H1 (cell line): ENCODE measurements around the gene DPYSL4. TPM values are rescaled to one million over a fixed set of nuclear protein-coding genes. Genes with fewer than 3 reads are reported as not detected.

Experiments
- CTCF ChIA-PET: fragments of 300-600 bp; sonication (Branson Sonifier 250); formaldehyde crosslinking; loops from one replicate; lab custom pipeline; 2021; ENCODE audit not compliant: partially characterized antibody; lab: Charles Lee
- POLR2A ChIA-PET: fragments of 300-600 bp; sonication (Branson Sonifier 250); formaldehyde crosslinking; loops from one replicate; lab custom pipeline; 2021; ENCODE audit warnings: inconsistent platforms; ENCODE audit not compliant: partially characterized antibody; lab: Charles Lee
- DNase-seq, 2 experiments: peaks; one replicate each; pipeline versions ENCODE4 v3.0.0 to v3.0.0-alpha.2; 2010 to 2022; ENCODE audit warnings: low spot score in 2 of 2, low read depth in 1 of 2, mixed read lengths in 1 of 2
- FAIRE-seq: peaks from 2 replicates; lab custom pipeline; 2011; peaks lifted over from hg19 to GRCh38; lab: Jason Lieb, UNC
- H2AFZ ChIP-seq: 2 replicates; pipeline ENCODE4 v1.8.1; 2012; ENCODE audit warnings: low read length, inconsistent platforms
- H2AK5ac ChIP-seq: 2 replicates; pipeline ENCODE4 v1.6.1; 2013; ENCODE audit warnings: low read depth, low read length
- H2BK120ac ChIP-seq: replicated peaks from 2 replicates; pipeline ENCODE3; 2013; ENCODE audit warnings: low read depth, low read length, inconsistent platforms
- H2BK12ac ChIP-seq: 2 replicates; pipeline ENCODE4 v1.6.1; 2013; ENCODE audit warnings: low read depth, low read length
- H2BK15ac ChIP-seq: 2 replicates; pipeline ENCODE4 v1.6.1; 2013; ENCODE audit warnings: low read length
- H2BK20ac ChIP-seq: 2 replicates; pipeline ENCODE4 v1.6.1; 2013; ENCODE audit warnings: low read length
- H2BK5ac ChIP-seq: 2 replicates; pipeline ENCODE4 v1.6.1; 2013; ENCODE audit warnings: low read depth, low read length
- H3K14ac ChIP-seq: 2 replicates; pipeline ENCODE4 v1.6.1; 2013; ENCODE audit warnings: inconsistent platforms; ENCODE audit not compliant: insufficient read length
- H3K18ac ChIP-seq: 2 replicates; pipeline ENCODE4 v1.6.1; 2013; ENCODE audit warnings: low read length; ENCODE audit errors: extremely low read depth
- H3K23ac ChIP-seq: 2 replicates; pipeline ENCODE4 v1.6.1; 2013; ENCODE audit warnings: inconsistent platforms; ENCODE audit not compliant: insufficient read length
- H3K23me2 ChIP-seq: 2 replicates; pipeline ENCODE4 v1.6.1; 2013; ENCODE audit warnings: low read depth, low read length
- H3K27ac ChIP-seq: 2 replicates; pipeline ENCODE4 v1.6.1; 2011; ENCODE audit warnings: low read depth, low read length, inconsistent platforms
- H3K27me3 ChIP-seq, 4 experiments: replicated peaks in 1 of 4; 1 replicate in 1 of 4; 2 replicates in 3 of 4; pipeline versions ENCODE4 v1.6.1 to v1.8.1; 2011 to 2013; ENCODE audit warnings: low read length in 3 of 4, mild to moderate bottlenecking in 3 of 4, inconsistent platforms in 2 of 4, mixed read lengths in 2 of 4, moderate library complexity in 1 of 4; ENCODE audit not compliant: control insufficient read depth in 3 of 4, insufficient read depth in 3 of 4; ENCODE audit errors: extremely low read depth in 1 of 4
- H3K36me3 ChIP-seq, 4 experiments: 2 replicates each; pipeline versions ENCODE4 v1.6.1 to v1.8.1; 2011 to 2013; ENCODE audit warnings: mild to moderate bottlenecking in 4 of 4, low read length in 3 of 4, moderate library complexity in 2 of 4, control low read depth in 1 of 4, inconsistent platforms in 1 of 4; ENCODE audit not compliant: insufficient read depth in 4 of 4, control insufficient read depth in 2 of 4
- H3K4ac ChIP-seq: replicated peaks from 2 replicates; pipeline ENCODE3; 2013; ENCODE audit warnings: low read length, low read depth, mixed read lengths, inconsistent platforms; ENCODE audit not compliant: insufficient read length
- H3K4me1 ChIP-seq, 4 experiments: replicated peaks in 1 of 4; 1 replicate in 1 of 4; 2 replicates in 3 of 4; pipeline versions ENCODE4 v1.6.1 to v1.8.1; 2011 to 2013; ENCODE audit warnings: low read length in 3 of 4, inconsistent platforms in 2 of 4, mixed read lengths in 1 of 4; ENCODE audit not compliant: insufficient read depth in 4 of 4, control insufficient read depth in 3 of 4
- H3K4me2 ChIP-seq, 2 experiments: 2 replicates each; pipeline versions ENCODE4 v1.6.1 to v1.8.1; 2011 to 2013; ENCODE audit warnings: low read depth in 2 of 2, low read length in 2 of 2, control low read depth in 1 of 2, inconsistent platforms in 1 of 2, mild to moderate bottlenecking in 1 of 2; ENCODE audit not compliant: insufficient read depth in 1 of 2
- H3K4me3 ChIP-seq, 4 experiments: fragments of 200-600, 300-600 bp in 1 of 4; sonication (generic), shearing (Covaris generic), sonication (Bioruptor Twin) in 1 of 4; 2 replicates each; pipeline versions ENCODE4 v1.5.1 to v1.8.1; 2011 to 2016; ENCODE audit warnings: low read length in 4 of 4, low read depth in 3 of 4, control low read depth in 2 of 4, inconsistent platforms in 2 of 4, mild to moderate bottlenecking in 2 of 4, mixed read lengths in 1 of 4, moderate library complexity in 1 of 4; ENCODE audit not compliant: insufficient read depth in 2 of 4; ENCODE audit errors: extremely low read depth in 1 of 4
- H3K56ac ChIP-seq: replicated peaks from 2 replicates; pipeline ENCODE3; 2013; ENCODE audit warnings: low read depth, mild to moderate bottlenecking, mixed read lengths, low read length, inconsistent platforms; ENCODE audit not compliant: insufficient read length
- H3K79me1 ChIP-seq: 2 replicates; pipeline ENCODE4 v1.6.1; 2013; ENCODE audit warnings: low read depth, low read length, control low read depth
- H3K79me2 ChIP-seq, 2 experiments: 2 replicates each; pipeline versions ENCODE4 v1.6.1 to v1.8.1; 2012 to 2013; ENCODE audit warnings: low read length in 2 of 2, mild to moderate bottlenecking in 2 of 2, inconsistent platforms in 1 of 2; ENCODE audit not compliant: insufficient read depth in 2 of 2, control insufficient read depth in 1 of 2
- H3K9ac ChIP-seq, 4 experiments: replicated peaks in 1 of 4; 1 replicate in 1 of 4; 2 replicates in 3 of 4; pipeline versions ENCODE4 v1.6.1 to v1.8.1; 2011 to 2013; ENCODE audit warnings: low read depth in 3 of 4, low read length in 3 of 4, control low read depth in 2 of 4, mild to moderate bottlenecking in 2 of 4, moderate library complexity in 2 of 4, inconsistent platforms in 1 of 4; ENCODE audit errors: extremely low read depth in 1 of 4
- H3K9me3 ChIP-seq, 2 experiments: 2 replicates each; pipeline versions ENCODE4 v1.6.1 to v1.8.1; 2012 to 2013; ENCODE audit warnings: mild to moderate bottlenecking in 2 of 2, moderate library complexity in 2 of 2, control low read depth in 1 of 2, inconsistent platforms in 1 of 2, low read depth in 1 of 2, low read length in 1 of 2, mixed read lengths in 1 of 2; ENCODE audit not compliant: insufficient read depth in 2 of 2
- H4K20me1 ChIP-seq, 2 experiments: replicated peaks in 1 of 2; 2 replicates each; pipeline versions ENCODE3 to v1.8.1; 2011 to 2013; ENCODE audit warnings: inconsistent platforms in 2 of 2, low read length in 2 of 2, mild to moderate bottlenecking in 1 of 2; ENCODE audit not compliant: insufficient read depth in 2 of 2, control insufficient read depth in 1 of 2
- H4K5ac ChIP-seq: 2 replicates; pipeline ENCODE4 v1.6.1; 2013; ENCODE audit warnings: low read length, low read depth, mixed read lengths, inconsistent platforms; ENCODE audit not compliant: insufficient read length
- H4K8ac ChIP-seq: 2 replicates; pipeline ENCODE4 v1.8.0; 2013; ENCODE audit warnings: mild to moderate bottlenecking, moderate library complexity, low read length, inconsistent platforms; ENCODE audit not compliant: insufficient read depth; ENCODE audit errors: extremely low read depth
- H4K91ac ChIP-seq: replicated peaks from 2 replicates; pipeline ENCODE3; 2013; ENCODE audit warnings: low read length, mixed read lengths, inconsistent platforms; ENCODE audit not compliant: insufficient read length
- E2F6 ChIP-seq: IDR thresholded peaks from 2 replicates; pipeline ENCODE4 v1.6.1; 2012; ENCODE audit warnings: inconsistent platforms
- KDM4A ChIP-seq: IDR thresholded peaks from one replicate; pipeline ENCODE4 v1.7.1; 2012; ENCODE audit warnings: low read depth, mild to moderate bottlenecking, moderate library complexity, low read length, inconsistent platforms; ENCODE audit not compliant: severe bottlenecking
- MAX ChIP-seq: IDR thresholded peaks from 2 replicates; pipeline ENCODE4 v1.6.1; 2012; ENCODE audit warnings: inconsistent platforms
- RAD21 ChIP-seq, 2 experiments: IDR thresholded peaks in 1 of 2; conservative IDR thresholded peaks in 1 of 2; 2 replicates each; pipeline ENCODE4 v1.6.1; 2011; ENCODE audit warnings: low read depth in 2 of 2, low read length in 2 of 2, improper control_type of control experiment in 1 of 2, inconsistent platforms in 1 of 2, mild to moderate bottlenecking in 1 of 2, moderate library complexity in 1 of 2
- SP1 ChIP-seq: IDR thresholded peaks from 2 replicates; pipeline ENCODE4 v1.6.1; 2011; ENCODE audit warnings: low read depth, low read length
- SRF ChIP-seq: IDR thresholded peaks from 2 replicates; pipeline ENCODE4 v1.6.1; 2011; ENCODE audit warnings: mild to moderate bottlenecking, low read depth, low read length, moderate library complexity
- TBP ChIP-seq: IDR thresholded peaks from 2 replicates; pipeline ENCODE4 v1.6.1; 2011; ENCODE audit warnings: low read depth, low read length, improper control_type of control experiment
- WGBS, 2 experiments: shearing (Covaris generic) in 1 of 2; methylation state at CpG; one replicate each; pipeline versions ENCODE4 v1.1.6 to v1.1.7; 2013 to 2015; ENCODE audit warnings: low lambda C conversion rate in 2 of 2, mixed read lengths in 2 of 2, inconsistent platforms in 1 of 2, low coverage in 1 of 2, missing lambda C conversion rate in 1 of 2; ENCODE audit not compliant: insufficient replicate concordance in 2 of 2, insufficient coverage in 1 of 2, insufficient read length in 1 of 2; ENCODE audit errors: extremely low coverage in 1 of 2, missing lambda C conversion rate in 1 of 2; 5-methylcytosine and 5-hydroxymethylcytosine counted together
- polyA plus RNA-seq, 7 experiments: library from polyadenylated mRNA; depleted of rRNA in 3 of 7; stranded (reverse) in 5 of 7; unstranded in 2 of 7; fragments of >200 nt in 5 of 7; fragments of 200-250 nt in 2 of 7; gene quantifications; 1 replicate in 5 of 7; 2 replicates in 1 of 7; 4 replicates in 1 of 7; pipeline versions ENCODE4 v1.2.1 to v1.2.3, GENCODE V29; 2011 to 2013; ENCODE audit warnings: missing spikeins in 2 of 7, mixed read lengths in 2 of 7
- total RNA-seq: library from RNA; stranded (reverse); fragmentation: NEBNext Ultra II Directional; extraction: Animal tissue kit (Norgen Biotek cat#: 25700); gene quantifications from 2 replicates; pipeline ENCODE4 v1.2.1, GENCODE V29; 2021
- TF ChIP-seq, protein P1 (sequence below), 3 experiments: IDR thresholded peaks; 1 replicate in 2 of 3; 2 replicates in 1 of 3; pipeline versions ENCODE4 v1.5.1 to v1.6.1; 2011; ENCODE audit warnings: low read length in 3 of 3, mild to moderate bottlenecking in 3 of 3, inconsistent platforms in 2 of 3, low read depth in 1 of 3, moderate library complexity in 1 of 3; ENCODE audit not compliant: insufficient read depth in 1 of 3; ENCODE audit errors: control extremely low read depth in 1 of 3

Gene DPYSL4
- total and polyA plus RNA-seq, 2 of the 8 experiments (the other 6 are each of a cell fraction or from before 2014, with no cell fraction given): 12.9 to 15.2 TPM

GRCh38 chr10:132137111-132138072 is 49.4 kb upstream of the DPYSL4 start:
- Histone ChIP-seq H2BK5ac (no peak overlapping the region), H2BK15ac (no peak overlapping the region), H4K8ac (no peak overlapping the region), H3K14ac (no peak overlapping the region), H3K9ac (no peak overlapping the region), H3K79me2 (no peaks in the 10 kb centered on the region), H3K23ac (no peak overlapping the region), H4K5ac (no peak overlapping the region), H3K36me3 (no peaks in the 10 kb centered on the region), H3K4me3 (no peak overlapping the region), H3K27ac (no peak overlapping the region), H3K4me2 (no peak overlapping the region), H3K9me3 (no peaks in the 10 kb centered on the region), H3K79me1 (no peaks in the 10 kb centered on the region; the same call in 1 of the 2 replicates), H2BK120ac (no peak overlapping the region), H3K4ac (no peak overlapping the region), H4K91ac (no peak overlapping the region), H3K27me3 (no peaks in the 10 kb centered on the region), H2BK12ac (no peak overlapping the region), H4K20me1 (peaks cover 0 to 4% of the 10 kb centered on the region in 2 experiments), H3K4me1 (peaks cover 0 to 3% (median 0%) of the 10 kb centered on the region in 4 experiments; a peak in 1 of 7 replicates), H3K23me2 (peaks cover 6% of the 10 kb centered on the region; the same call in 1 of the 2 replicates), H2AK5ac (no peak overlapping the region), H2AFZ (no peak overlapping the region), H3K18ac (no peak overlapping the region), H3K56ac (no peak overlapping the region), H2BK20ac (no peak overlapping the region)
- WGBS, 2 experiments: 92% methylated on average over 37 of the region's 40 CpGs; no CpG with 5 or more reads in 1 of the 2 experiments
- ChIA-PET POLR2A (no interaction called here), CTCF (no interaction called here)
- FAIRE-seq: no peak
- DNase-seq: no peak
- no peak for TF ChIP-seq RAD21 (IDR thresholded peaks at IDR 0.05 in 1 of 2, conservative IDR thresholded peaks at IDR 0.05 in 1 of 2; ENCODE audit: low read depth in 2 of 2, low read length in 2 of 2)
- no peak for TF ChIP-seq TBP
- TF ChIP-seq KDM4A: no peak
- TF ChIP-seq E2F6: no peak
- TF ChIP-seq SP1: no peak
- no peak for TF ChIP-seq MAX
- TF ChIP-seq, protein P1, sequence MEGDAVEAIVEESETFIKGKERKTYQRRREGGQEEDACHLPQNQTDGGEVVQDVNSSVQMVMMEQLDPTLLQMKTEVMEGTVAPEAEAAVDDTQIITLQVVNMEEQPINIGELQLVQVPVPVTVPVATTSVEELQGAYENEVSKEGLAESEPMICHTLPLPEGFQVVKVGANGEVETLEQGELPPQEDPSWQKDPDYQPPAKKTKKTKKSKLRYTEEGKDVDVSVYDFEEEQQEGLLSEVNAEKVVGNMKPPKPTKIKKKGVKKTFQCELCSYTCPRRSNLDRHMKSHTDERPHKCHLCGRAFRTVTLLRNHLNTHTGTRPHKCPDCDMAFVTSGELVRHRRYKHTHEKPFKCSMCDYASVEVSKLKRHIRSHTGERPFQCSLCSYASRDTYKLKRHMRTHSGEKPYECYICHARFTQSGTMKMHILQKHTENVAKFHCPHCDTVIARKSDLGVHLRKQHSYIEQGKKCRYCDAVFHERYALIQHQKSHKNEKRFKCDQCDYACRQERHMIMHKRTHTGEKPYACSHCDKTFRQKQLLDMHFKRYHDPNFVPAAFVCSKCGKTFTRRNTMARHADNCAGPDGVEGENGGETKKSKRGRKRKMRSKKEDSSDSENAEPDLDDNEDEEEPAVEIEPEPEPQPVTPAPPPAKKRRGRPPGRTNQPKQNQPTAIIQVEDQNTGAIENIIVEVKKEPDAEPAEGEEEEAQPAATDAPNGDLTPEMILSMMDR (IDR thresholded peaks at IDR 0.05; ENCODE audit: control extremely low read depth in 1 of 3, insufficient read depth in 1 of 3, low read depth in 1 of 3, low read length in 3 of 3): no peak
- TF ChIP-seq SRF: no peak
